CD4-positive, alpha-beta T cell treated with Interleukin-10 for 1 hour (primary cell): Measurements from ENCODE around the gene TMBIM4.
A peak's percentile ranks its signal among the peaks of the same experiment; 100 is the strongest.

Source experiments
- DNase-seq: peaks from one replicate; pipeline ENCODE4 v3.0.0-alpha.2; 2020

TMBIM4 gene

DNA sequence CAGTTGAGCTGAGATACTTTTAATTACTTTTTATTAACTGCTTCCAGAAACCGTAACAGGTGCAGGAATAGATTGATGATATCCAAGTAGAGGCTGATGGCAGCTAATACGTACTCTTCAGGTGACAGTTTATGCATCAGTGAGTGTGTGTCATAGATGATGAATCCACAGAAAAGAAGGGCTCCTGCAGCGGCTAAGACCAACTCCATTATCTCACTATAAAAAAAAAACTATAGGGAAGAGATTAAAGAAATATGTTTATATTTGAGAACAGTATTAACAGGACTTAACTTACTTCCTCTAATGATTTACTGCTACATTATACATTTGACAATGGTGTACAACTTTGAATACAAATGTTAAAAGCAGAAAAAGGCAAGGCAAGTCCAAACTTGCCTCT is 31.9 kb downstream of the TMBIM4 start:
- DNase-seq: no peak

GRCh38 chr12:66132408-66132807 is 37.4 kb downstream of the TMBIM4 start:
- DNase-seq: no peak

DNA sequence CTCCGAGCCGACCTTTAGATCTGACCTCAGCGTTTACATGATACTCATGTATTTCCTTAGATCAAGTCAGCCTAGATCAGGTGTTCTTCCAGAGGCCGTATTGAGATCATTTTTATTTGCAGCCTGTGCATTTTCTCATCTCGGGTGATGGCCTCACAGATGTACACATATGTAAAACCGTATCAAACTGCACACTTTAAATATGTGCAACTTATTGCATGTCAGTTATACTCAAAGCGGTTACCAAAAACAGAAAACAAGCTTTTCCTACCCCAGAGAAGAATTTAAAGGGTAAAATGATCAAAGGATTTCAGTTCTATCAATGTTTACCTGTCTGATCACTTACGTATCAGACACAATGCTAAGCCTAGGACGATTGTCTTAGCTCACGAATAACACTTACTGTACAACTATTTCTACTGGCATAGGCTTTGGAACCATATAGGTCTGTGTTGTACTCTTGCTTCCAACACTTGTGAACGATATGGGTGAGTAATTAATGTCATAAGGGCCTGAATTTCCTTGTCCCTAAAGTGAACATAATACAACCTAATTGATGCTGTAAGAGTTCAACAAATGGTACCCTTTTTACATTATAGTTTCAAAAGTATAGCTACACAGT is 38.6 kb downstream of the TMBIM4 start:
- no peak for DNase-seq

DNA sequence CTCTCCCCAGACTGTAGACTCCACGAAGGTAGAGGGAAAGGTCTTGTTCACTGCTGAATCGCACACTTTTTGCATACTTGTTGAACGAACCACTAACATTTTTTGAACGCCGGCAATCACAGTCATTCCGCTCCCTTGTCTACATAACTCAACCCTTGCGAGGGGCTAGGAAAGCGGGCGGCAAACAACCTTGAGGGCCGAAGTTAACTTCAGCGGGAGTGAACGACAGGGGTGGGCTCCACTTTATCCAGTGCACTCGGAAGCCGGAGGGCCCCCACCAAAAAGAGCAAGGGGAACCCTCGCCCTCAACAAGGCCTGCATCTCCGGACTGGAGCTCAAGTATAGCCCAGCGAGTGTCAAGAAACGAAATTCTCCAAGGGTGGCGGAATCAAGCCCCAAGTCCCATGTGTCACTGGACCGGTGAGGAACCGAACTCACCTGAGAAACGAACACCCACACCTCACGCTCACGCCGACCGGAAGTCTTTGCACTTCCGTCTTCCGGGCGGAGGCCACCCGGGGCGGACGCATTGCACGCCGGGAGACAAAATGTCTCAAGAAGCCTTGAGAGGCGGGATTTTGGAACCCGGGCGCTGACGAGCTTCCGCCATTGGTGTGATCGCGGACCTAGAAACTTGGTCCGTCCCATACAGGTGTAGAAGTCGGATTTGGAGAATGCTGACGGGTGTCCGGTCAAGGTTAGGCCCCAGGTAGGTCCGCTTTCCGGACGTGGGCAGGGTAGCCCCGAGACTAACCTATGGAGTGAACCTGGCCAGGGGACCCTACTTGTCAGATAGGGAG is 39.3 kb downstream of the TMBIM4 start, which contains the start of gene LLPH:
Gene LLPH, minus strand, starts transcription at position 484 of the 800 bp plus-strand sequence. CDS start 1,644 bp downstream, outside the sequence.
- DNase-seq: peak; percentile 89

DNA sequence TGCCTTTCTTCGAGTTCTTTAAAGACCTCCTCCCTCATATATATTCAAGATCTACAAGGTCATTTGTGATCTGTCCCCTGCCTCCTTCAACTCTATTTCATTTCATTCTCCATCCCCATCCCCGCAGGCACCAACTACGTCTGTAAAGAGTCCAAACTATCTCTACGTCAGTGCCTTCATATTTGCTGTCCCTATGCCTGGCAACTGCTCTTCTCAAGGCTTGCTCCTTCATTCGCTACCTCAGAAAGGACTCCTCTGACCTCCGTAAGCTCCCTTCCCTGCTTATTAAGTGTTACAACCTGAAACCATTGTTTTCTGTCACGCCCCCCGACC is 39.9 kb downstream of the TMBIM4 start:
- no peak for DNase-seq

- DNase-seq: no peak
Observed at GRCh38 chr12:66127650-66128049, 42.1 kb downstream of the TMBIM4 start.

GRCh38 chr12:66120477-66120876 is 49.3 kb downstream of the TMBIM4 start:
- DNase-seq: no peak

GRCh38 chr12:66119870-66120241 is 49.9 kb downstream of the TMBIM4 start:
- no peak for DNase-seq

GRCh38 chr12:66119229-66119869 is 50.4 kb downstream of the TMBIM4 start:
- DNase-seq: no peak

GRCh38 chr12:66118240-66118891 is 51.4 kb downstream of the TMBIM4 start:
- no peak for DNase-seq

GRCh38 chr12:66117242-66117641 is 52.6 kb downstream of the TMBIM4 start:
- no peak for DNase-seq

DNA sequence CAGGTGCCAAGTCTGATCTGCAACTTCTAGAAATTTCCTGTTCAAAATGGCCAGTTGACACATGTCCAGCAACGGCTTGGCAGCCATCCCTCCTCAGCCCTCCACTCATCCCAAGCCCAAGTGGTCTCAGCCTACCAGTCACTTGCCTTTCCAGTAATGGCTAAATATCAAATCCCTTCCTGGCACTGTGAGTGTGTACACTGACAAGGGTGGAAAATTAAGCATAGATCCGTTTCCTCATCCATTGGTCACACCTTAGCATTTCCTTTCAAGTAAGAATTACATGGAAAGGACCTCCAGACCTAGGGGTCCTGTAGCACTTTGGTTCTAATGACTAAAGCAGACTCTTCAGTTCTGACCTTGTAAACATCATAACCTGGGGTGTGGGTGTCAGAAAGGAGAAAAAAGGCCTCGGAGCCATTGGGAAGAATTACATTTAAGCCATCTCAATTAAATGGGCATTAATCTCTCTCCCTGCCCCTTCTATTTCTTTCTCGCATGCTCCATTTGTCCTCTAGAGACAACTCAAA is 54.7 kb downstream of the TMBIM4 start:
- no peak for DNase-seq

DNA sequence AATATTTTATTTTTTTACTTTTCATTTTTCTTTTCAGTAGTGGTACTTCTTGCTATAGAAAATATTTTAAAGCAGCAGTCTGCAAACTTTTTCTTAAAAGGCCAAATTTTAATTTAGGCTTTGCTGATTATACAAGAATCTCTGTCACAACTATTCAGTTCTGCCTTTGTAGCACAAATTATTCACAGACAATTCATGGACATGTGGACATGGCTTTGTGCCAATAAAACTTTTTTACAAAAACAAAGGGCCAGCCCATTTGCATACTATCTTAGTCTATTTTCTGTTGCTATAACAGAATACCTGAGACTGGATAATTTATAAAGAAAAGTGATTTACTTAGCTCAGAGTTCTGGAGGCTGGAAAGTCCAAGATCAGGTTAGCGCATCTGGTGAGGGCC is 56.3 kb downstream of the TMBIM4 start:
- DNase-seq: no peak

- no peak for DNase-seq
Observed at GRCh38 chr12:66111605-66112004, 58.2 kb downstream of the TMBIM4 start.

- no peak for DNase-seq
Observed at GRCh38 chr12:66109056-66109455, 60.7 kb downstream of the TMBIM4 start.

DNA sequence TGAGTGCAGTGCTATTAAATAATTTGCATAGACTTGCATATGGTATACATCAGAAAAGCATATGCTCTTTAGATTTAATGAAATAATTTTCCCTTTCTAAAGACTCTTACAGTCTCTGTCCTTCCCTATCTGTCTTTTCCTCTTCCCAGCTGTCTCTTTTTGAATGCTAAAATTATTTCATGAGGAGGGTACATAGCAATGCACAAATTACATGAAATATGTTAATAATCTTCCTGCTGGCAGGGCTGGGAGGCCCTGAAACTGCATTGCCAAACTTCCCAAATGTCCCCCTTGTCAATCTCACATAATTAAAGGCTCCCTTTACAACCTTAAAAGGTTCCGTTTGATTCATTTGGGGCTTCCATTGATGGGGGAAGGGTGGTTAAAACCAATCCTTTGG is 61.4 kb downstream of the TMBIM4 start:
- no peak for DNase-seq

DNA sequence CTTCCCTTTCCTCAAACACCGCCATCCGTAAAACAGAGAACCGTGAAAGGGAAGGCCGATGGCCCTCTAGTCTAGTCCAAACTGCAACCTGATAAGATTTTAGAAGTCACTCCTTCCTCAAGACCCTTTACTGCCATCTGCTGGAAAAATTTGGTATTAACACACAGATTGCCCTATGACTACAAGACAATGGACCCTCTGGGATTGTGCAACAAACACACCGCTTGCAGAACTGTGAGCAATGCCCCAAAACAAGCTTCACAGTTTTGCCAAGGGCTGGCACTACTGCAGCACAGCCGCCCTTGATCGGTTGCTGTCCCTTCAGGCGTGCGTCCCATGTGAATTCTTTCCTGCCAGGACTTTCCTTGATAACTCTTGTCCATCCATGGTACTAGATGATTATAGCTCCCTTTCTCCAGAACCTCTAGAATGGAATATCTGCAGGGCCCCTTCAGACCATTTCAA is 62.3 kb downstream of the TMBIM4 start:
- DNase-seq: peak; percentile 81

GRCh38 chr12:66103016-66103913 is 66.5 kb downstream of the TMBIM4 start:
- DNase-seq: no peak

DNA sequence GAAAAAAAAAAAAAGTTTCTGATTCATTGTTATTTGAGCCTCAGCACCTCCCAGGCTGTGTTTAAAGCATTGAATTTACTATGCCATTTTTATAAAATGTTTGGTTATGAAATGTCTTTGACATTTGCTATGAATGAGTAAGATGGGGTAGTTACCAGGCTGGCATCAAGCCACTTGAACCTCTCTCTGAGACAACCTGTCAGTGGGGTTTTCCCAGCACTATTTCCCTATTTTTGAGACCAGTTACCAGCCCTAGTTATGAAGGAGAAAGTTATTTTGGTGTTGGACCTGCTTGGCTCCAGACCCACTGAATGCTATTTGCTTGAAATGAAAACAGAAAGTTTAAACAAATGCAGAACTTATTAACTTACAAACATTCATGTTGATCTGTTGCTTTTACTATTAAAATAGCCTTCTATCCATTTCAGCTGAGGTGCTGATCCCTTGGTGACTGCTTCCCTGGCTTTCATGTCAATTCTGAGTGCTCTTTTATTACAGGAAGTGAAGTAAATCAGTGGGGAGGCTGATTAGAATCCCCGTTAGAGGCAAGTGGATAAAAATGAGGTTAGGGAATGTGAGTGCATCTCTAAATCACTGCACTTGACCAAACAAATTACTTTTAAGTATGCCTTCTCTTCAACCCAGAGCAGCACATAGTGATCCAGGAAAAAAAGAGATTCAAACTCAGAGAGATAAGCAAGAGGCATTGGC is 77.1 kb downstream of the TMBIM4 start:
- DNase-seq: no peak

DNA sequence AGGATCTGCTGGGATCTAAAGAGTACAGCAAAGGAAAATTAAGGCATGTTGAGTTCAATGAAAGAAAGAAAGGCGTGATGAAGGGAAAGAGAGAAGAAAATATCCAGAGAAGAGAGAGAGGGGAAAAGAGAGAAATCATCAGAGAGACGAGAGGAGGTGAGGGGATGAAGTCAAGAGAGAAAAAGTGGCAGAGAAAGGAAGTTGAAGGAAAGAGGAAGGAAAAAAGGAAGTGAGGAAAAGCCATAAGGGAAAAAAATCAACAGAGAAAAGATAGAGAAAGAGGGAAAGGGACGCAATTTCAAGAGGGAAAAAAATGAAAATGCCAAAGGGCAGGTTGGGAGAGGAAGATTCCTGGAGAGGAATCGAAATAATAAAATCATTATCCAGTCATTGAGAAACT is 79.6 kb downstream of the TMBIM4 start:
- DNase-seq: no peak

GRCh38 chr12:66087365-66087943 is 82.3 kb downstream of the TMBIM4 start:
- peak; percentile 41 for DNase-seq
